NCI-H2081 treated with DMSO at 0.1 percent for 48 hours (cell line): ENCODE measurements around the gene UBR4.

Experiments used
- DNase-seq: peaks from one replicate; lab custom pipeline; 2025; lab: John Stamatoyannopoulos, UW

The UBR4 gene

GRCh38 chr1:19055701-19056100, 154.4 kb downstream of the UBR4 start:
- no peak for DNase-seq

GRCh38 chr1:19055001-19055400, 155.1 kb downstream of the UBR4 start:
- DNase-seq, result no peak

GRCh38 chr1:19054216-19054615, 155.8 kb downstream of the UBR4 start:
- no peak for DNase-seq

DNA sequence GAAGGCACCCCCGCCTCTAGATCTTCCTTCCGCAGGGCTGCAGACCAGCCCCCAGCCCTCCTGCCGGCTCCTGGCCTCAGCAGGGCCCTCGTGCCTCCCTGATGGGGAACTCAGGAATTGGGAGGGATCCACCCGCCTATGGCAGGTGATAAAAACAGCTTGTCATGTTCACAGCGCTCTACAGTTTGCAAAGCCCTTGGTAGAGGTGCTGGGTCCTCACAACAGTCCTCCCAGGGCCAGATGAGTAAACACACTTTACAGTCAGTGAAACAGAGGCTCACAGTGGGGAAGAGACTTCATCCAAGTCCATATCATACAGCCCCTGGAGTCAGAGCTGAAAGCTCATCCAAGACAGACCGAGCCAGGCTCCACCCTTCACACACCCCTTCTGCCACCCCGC, 156.6 kb downstream of the UBR4 start:
- DNase-seq, result no peak

GRCh38 chr1:19049798-19050197, 160.3 kb downstream of the UBR4 start:
- DNase-seq, result no peak

- no peak for DNase-seq
Measured at GRCh38 chr1:19049128-19049768, 160.8 kb downstream of the UBR4 start.

DNA sequence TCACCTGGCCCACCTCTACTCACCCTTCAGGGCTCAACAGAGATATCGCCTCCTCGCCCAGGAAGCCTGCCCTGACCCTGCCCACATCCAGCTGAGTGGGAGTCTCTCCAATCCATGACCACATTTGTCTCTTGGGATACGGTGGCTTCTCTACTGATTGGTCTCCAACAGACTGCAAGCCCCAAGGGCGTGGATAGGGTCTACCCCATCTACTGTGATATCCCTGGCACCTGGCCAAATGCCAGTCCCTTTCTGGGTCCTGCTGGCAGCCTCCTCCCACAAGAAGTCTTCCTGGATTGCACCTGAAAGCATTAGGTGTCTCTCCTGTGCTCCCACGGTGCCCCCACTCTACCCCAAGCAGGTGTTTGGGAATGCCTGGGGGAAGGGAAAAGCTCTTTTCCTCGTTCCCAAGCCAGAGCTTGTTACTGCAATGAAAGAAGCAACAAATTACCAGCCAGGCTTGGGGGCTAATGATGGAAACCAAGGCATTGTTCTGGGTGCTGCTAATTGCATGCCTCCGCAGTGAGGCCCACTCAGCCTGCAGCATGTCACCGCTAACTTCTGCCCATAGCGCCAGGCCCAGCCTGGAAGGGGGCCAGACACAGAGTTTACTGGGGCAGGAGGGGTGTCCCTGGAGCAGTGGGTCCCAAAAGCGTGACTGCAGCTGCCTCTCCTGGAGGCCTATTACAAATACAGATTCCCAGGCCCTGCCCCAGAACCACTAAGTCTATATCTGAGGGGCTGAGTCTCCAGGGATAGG, 162.9 kb downstream of the UBR4 start:
- DNase-seq, result no peak

DNA sequence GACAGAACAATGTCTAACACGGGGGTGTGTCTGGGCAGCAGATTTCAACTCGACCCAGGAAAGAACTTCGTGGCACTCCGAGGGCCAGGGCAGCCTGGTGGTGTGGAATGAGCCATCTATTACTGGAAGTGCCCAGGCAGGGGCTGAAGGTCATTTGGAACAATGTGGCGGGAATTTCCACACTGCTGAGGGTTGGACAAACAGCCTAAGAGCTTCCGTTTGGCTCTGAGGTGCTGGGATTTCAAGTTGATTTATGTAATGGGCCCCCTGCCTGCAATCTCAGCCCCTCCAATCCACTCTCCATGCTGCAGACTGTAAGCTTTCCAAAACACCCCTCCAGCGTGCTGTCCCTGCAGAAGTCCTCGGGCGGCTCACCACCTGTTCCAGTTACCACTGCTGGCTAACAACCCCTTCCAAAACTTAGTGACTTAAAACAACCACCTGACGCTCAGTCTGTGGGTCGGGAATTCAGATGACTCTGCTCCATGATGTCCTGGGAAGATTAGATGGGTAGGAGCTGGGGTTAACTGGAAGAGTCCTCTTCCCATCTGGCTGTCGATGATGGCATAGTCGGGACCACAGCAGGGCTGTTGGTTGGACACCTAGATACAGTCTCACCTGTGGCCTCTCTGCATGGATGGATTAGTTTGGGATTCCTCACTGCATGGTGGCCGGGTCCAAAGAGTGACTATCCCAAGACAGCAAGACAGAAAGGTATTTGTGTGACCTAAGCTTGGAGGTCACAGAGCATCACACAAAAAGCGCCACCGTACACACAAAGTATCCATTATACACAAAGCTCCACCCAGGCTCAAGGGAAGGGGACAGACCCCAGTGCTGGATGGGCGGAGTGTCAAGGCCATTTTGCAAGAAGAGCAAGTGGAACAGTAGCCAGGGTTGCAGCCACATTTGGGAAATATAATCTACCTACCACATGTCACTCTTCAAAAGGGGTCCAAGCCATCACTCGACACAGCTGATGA, 163.9 kb downstream of the UBR4 start:
- DNase-seq, result no peak

- DNase-seq, result no peak
Measured at GRCh38 chr1:19044975-19045831, 164.9 kb downstream of the UBR4 start.

DNA sequence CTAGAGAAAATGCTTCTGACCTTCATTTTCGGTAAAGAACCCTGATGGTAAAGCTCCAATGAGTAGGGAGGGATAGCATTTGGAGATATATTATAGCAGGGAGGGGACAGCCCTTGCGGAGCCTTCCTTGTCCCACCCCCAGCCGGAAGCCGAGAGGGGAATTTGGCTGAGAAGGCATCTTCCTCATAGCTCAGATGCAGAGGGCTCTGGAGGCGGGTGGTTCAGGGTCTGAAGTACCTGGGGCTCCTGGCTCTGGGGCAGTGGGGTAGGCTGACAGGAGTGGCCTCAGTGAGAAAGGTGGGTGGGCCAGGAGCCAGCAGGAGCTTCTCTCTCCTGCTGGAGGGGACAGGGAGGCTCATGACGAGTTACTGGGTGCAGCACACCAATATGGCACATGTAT, 165.6 kb downstream of the UBR4 start:
- no peak for DNase-seq

DNA sequence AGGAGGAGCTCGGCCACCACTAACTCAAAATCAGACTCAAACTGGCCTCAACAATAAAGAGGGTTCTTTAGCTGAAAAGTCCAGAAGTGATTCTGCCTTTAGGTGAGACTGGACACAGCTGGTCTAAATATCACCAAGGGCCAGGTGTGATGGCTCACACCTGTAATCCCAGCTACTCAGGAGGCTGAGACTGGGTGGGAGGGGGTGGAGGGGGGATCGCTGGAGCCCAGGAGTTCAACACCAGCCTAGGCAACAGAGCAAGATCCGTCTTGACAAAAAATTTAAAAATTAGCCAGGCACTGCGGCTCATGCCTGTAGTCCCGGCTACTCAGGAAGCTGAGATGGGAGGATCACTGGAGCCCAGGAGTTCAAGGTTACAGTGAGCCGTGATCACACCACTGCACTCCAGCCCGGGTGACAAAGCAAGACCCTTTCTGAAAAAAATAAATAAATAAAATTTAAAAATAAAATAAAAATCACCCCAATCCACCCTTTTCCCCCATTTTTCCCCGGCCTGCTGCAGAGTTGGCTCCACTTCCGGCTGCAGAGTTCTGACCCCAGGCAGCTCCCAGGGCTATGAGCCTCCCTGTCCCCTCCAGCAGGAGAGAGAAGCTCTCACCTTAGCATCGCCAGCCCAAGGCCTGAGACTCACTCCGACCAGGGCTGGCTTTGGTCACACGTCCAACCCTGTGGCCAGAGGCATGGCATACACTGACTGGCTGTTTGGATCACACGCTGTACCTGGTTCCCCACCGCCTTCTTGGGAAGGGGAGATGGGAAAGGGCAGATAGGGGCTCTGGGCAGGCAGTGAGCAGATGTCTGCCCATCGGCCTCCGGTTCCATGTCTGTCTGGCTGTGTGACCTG, 166.3 kb downstream of the UBR4 start:
- no peak for DNase-seq

DNA sequence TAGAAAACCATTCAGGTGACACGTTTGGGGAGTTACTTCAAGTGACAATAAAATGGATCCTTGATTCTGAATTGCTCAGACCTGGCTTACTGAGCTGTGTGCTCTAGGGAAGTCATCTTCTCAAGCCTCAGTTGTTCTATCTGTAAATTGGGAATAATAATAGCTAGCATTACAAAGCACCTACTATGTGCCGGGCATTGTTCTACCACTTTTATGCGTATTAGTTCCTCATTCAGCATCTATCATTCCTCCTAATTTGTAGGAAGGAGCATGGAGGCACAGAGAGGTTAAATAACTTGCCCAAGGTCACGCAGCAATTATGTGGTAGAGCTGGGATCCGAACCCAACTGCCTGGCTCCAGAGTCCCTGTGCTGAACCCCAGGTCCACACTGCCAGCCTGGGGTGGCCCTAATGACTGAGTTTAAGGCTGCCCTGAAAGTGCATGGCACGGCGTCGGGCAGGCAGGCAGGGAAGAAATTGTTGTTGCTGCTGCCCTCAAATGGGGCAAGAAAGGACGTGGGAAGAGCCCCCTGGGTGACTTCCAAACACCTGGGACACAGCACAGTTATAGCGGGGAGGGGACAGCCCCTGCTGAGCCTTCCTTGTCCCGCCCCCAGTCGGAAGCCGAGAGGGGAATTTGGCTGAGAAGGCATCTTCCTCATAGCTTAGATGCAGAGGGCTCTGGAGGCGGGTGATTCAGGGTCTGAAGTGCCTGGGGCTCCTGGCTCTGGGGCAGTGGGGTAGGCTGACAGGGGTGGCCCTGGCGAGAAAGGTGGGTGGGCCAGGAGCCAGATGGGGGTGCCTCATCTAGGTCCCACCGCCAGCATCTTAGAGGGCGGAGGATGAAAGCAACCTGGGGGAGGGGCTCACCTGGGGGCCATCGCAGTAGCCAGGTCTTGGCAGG, 167.1 kb downstream of the UBR4 start:
- DNase-seq, result no peak

GRCh38 chr1:19040010-19040680, 169.9 kb downstream of the UBR4 start:
- no peak for DNase-seq

DNA sequence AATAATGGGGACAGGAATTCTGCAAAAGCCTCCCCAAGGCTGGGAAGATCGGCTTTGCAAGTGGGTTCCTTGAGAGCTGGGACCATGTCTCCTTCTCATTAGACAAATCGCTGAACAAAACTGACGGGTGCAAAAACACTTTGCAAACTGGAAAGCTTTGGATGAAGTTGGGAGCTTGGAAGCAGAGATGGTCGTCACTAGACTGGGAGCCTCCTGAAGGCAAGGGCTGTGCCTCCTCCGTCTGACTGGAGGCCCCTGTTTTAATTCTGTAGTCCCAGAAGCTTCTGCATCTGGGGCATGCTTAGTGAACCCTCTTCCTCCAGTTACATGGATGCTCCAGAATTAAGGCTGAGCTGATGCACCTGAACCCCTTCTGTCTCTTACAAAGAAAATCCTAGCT, 171.3 kb downstream of the UBR4 start:
- no peak for DNase-seq

- no peak for DNase-seq
Measured at GRCh38 chr1:19038096-19038495, 172.0 kb downstream of the UBR4 start.

GRCh38 chr1:19037659-19038058, 172.4 kb downstream of the UBR4 start:
- no peak for DNase-seq

DNA sequence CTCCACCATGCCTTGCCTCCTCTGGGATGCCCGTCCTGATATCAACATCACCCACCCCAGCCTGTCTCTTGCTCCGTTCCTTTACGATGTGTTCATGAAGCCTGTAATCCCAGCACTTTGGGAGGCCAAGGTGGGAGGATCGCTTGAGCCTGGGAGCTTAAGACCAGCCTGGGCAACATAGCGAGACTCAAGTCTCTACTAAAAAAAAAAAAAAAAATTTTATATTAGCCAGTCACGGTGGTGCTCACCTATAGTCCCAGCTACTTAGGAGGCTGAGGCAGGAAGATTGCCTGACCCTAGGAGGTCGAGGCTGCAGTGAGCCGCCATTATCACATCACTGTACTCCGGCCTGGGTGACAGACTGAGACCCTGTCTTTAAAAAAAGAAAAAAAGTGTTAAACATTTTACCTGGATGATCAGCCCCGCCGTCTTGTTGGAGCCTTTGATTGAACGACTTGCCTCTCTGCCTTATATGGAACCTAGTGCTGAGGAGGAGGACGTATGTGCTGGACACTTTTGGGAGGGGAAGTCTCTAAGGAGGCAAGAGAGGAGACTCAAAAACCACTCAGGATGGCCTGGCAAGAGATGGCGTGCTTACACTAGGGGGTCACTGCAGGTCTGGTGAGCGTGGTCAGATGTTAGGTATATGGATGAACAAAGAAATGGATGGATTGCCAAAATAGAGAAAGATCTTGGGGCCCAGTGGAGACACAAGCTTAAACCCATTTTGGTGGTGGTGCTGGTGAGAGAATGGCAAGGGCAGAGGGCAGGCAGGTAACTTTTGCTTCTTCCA, 173.1 kb downstream of the UBR4 start:
- DNase-seq, result no peak
